OCI-LY7 (cell line): ENCODE measurements around the gene PRKACG. TPM values are rescaled to one million over a fixed set of nuclear protein-coding genes. Genes with fewer than 3 reads are reported as not detected.

Experiments
- BruUV-seq: library from RNA; stranded (reverse); fragments of 400-500 nt; replicated peaks from 2 replicates; lab custom pipeline; 2021; lab: Mats Ljungman, UMichigan
- CTCF ChIA-PET: fragments of 300-600 bp; sonication (Branson Sonifier 250); formaldehyde crosslinking; loops from one replicate; lab custom pipeline; 2022; ENCODE audit warnings: antibody characterized with exemption; ENCODE audit not compliant: unreplicated experiment; lab: Charles Lee
- POLR2A ChIA-PET: fragments of 300-600 bp; sonication (Branson Sonifier 250); formaldehyde crosslinking; loops from one replicate; lab custom pipeline; 2022; ENCODE audit warnings: antibody characterized with exemption; lab: Charles Lee
- DNase-seq: peaks from one replicate; pipeline ENCODE4 v3.0.0-alpha.2; 2015; ENCODE audit warnings: low spot score
- H2AFZ ChIP-seq: fragments of 200-600 bp; sonication (generic), shearing (Covaris generic); 2 replicates; pipeline ENCODE4 v1.6.1; 2014; ENCODE audit warnings: mild to moderate bottlenecking, antibody characterized with exemption, low read length, moderate library complexity
- H3K27ac ChIP-seq: fragments of 200-600 bp; sonication (generic); 2 replicates; pipeline ENCODE4 v1.5.1; 2014; ENCODE audit warnings: mixed run types, low read depth, mild to moderate bottlenecking, moderate library complexity, low read length, inconsistent platforms; ENCODE audit not compliant: poor library complexity, severe bottlenecking
- H3K36me3 ChIP-seq: fragments of 200-600 bp; sonication (generic); 2 replicates; pipeline ENCODE4 v1.6.1; 2014; ENCODE audit warnings: mild to moderate bottlenecking, antibody characterized with exemption, low read length, moderate library complexity, mixed read lengths; ENCODE audit not compliant: insufficient read depth
- H3K4me1 ChIP-seq: fragments of 200-600 bp; sonication (generic); 2 replicates; pipeline ENCODE4 v1.5.1; 2014; ENCODE audit warnings: mild to moderate bottlenecking, low read length; ENCODE audit not compliant: insufficient read depth, poor library complexity, severe bottlenecking
- H3K4me2 ChIP-seq: fragments of 200-600 bp; sonication (generic); 2 replicates; pipeline ENCODE4 v1.6.1; 2014; ENCODE audit warnings: mild to moderate bottlenecking, low read length
- H3K4me3 ChIP-seq: fragments of 200-600 bp; sonication (generic); 2 replicates; pipeline ENCODE4 v1.5.1; 2014; ENCODE audit warnings: mild to moderate bottlenecking, low read depth, low read length; ENCODE audit not compliant: poor library complexity, severe bottlenecking
- H3K79me2 ChIP-seq: fragments of 200-600 bp; sonication (generic); 2 replicates; pipeline ENCODE4 v1.6.1; 2016; ENCODE audit warnings: low read depth, mild to moderate bottlenecking, low read length, moderate library complexity, mixed read lengths; ENCODE audit not compliant: insufficient read depth
- H3K9me2 ChIP-seq: fragments of 200-600 bp; sonication (generic); 2 replicates; pipeline ENCODE4 v1.6.1; 2016; ENCODE audit warnings: mild to moderate bottlenecking, low read length, mixed read lengths; ENCODE audit not compliant: insufficient read depth
- H3K9me3 ChIP-seq: fragments of 200-600 bp; sonication (generic); 2 replicates; pipeline ENCODE4 v1.6.1; 2014; ENCODE audit warnings: mild to moderate bottlenecking, mixed run types, low read length, mixed read lengths
- H4K20me1 ChIP-seq: fragments of 200-600 bp; sonication (generic); 2 replicates; pipeline ENCODE4 v1.6.1; 2014; ENCODE audit warnings: mild to moderate bottlenecking, antibody characterized with exemption, low read length, moderate library complexity, mixed read lengths; ENCODE audit not compliant: insufficient read depth
- CTCF ChIP-seq: fragments of 200-600 bp; sonication (generic); conservative IDR thresholded peaks from 2 replicates; pipeline ENCODE4 v1.5.1; 2014; ENCODE audit warnings: mild to moderate bottlenecking, antibody characterized with exemption, low read length, moderate library complexity, mixed read lengths
- EZH2phosphoT487 ChIP-seq: fragments of 200-600 bp; sonication (generic); IDR thresholded peaks from 2 replicates; pipeline ENCODE4 v1.6.1; 2018; ENCODE audit warnings: low read depth, borderline replicate concordance, mild to moderate bottlenecking, mixed run types, antibody characterized with exemption, low read length, moderate library complexity, mixed read lengths
- intact Hi-C: fragments of 100-400 bp; cut with micrococcal nuclease; formaldehyde crosslinking; loops from one replicate; pipeline ENCODE4 v1.10.0; 2022; ENCODE audit not compliant: unreplicated experiment
- total RNA-seq, 2 experiments: library from RNA; depleted of rRNA in 1 of 2; stranded (reverse); fragments of >200 nt in 1 of 2; shearing (Covaris generic) in 1 of 2; gene quantifications; 2 replicates each; pipeline ENCODE4 v1.2.3, GENCODE V29; 2014 to 2022

The PRKACG gene
- total RNA-seq, 2 experiments from 2014 or later = not detected

- H3K9me2 ChIP-seq = no peaks in the 10 kb centered on the region
- ChIA-PET CTCF (no interaction called here), POLR2A (no interaction called here)
- H4K20me1 ChIP-seq = no peaks in the 10 kb centered on the region
- no peak overlapping the region for H3K27ac ChIP-seq
- no peak overlapping the region for H3K4me3 ChIP-seq
- no peak overlapping the region for H3K4me2 ChIP-seq
- no peaks in the 10 kb centered on the region for H3K79me2 ChIP-seq
- H3K4me1 ChIP-seq = no peaks in the 10 kb centered on the region
- no TSS peak for BruUV-seq
- no peak for TF ChIP-seq CTCF
- no peak for TF ChIP-seq EZH2phosphoT487
- peaks cover 36% of the 10 kb centered on the region for H3K36me3 ChIP-seq
- intact Hi-C loops = no loop called here
- H3K9me3 ChIP-seq = no peaks in the 10 kb centered on the region
- no peak for DNase-seq
- no peak overlapping the region for H2AFZ ChIP-seq
These were observed 35.2 kb upstream of the PRKACG start for GRCh38 chr9:69049094-69049493.

GRCh38 chr9:69047371-69047770, 33.5 kb upstream of the PRKACG start:
- Histone ChIP-seq H3K9me2 (no peaks in the 10 kb centered on the region), H2AFZ (no peak overlapping the region), H3K9me3 (no peaks in the 10 kb centered on the region), H3K4me3 (no peak overlapping the region), H3K4me1 (no peaks in the 10 kb centered on the region), H4K20me1 (no peaks in the 10 kb centered on the region), H3K36me3 (peaks cover 34% of the 10 kb centered on the region), H3K27ac (no peak overlapping the region), H3K4me2 (no peak overlapping the region), H3K79me2 (no peaks in the 10 kb centered on the region)
- no peak for DNase-seq
- intact Hi-C loops = no loop called here
- no peak for TF ChIP-seq EZH2phosphoT487
- TF ChIP-seq CTCF = no peak
- no TSS peak for BruUV-seq
- ChIA-PET POLR2A (no interaction called here), CTCF (no interaction called here)

GRCh38 chr9:69046723-69047122, 32.8 kb upstream of the PRKACG start:
- TF ChIP-seq EZH2phosphoT487 = no peak
- no peak for TF ChIP-seq CTCF
- BruUV-seq = no TSS peak

More at GRCh38 chr9:69046723-69047122, 32.8 kb upstream of the PRKACG start:
- ChIA-PET POLR2A (no interaction called here), CTCF (no interaction called here)
- no peak overlapping the region for H3K4me2 ChIP-seq
- H3K9me2 ChIP-seq = no peaks in the 10 kb centered on the region
- H3K9me3 ChIP-seq = no peaks in the 10 kb centered on the region
- no peaks in the 10 kb centered on the region for H4K20me1 ChIP-seq
- peaks cover 34% of the 10 kb centered on the region for H3K36me3 ChIP-seq
- intact Hi-C loops = no loop called here
- H3K27ac ChIP-seq = no peak overlapping the region
- H3K4me3 ChIP-seq = no peak overlapping the region
- no peak overlapping the region for H2AFZ ChIP-seq
- H3K79me2 ChIP-seq = no peaks in the 10 kb centered on the region
- DNase-seq = no peak
- H3K4me1 ChIP-seq = no peaks in the 10 kb centered on the region
